Jurkat, Clone E6-1 (cell line): Measurements from ENCODE around the gene IST1.

ENCODE experiments used
- DNase-seq: peaks from one replicate; pipeline ENCODE4 v3.0.0-alpha.2; 2011; ENCODE audit warnings: low read depth, low spot score
- H3K4me3 ChIP-seq: 2 replicates; pipeline ENCODE4 v1.5.1; 2011; ENCODE audit warnings: mild to moderate bottlenecking, low read length, control low read depth, moderate library complexity

The IST1 gene

DNA sequence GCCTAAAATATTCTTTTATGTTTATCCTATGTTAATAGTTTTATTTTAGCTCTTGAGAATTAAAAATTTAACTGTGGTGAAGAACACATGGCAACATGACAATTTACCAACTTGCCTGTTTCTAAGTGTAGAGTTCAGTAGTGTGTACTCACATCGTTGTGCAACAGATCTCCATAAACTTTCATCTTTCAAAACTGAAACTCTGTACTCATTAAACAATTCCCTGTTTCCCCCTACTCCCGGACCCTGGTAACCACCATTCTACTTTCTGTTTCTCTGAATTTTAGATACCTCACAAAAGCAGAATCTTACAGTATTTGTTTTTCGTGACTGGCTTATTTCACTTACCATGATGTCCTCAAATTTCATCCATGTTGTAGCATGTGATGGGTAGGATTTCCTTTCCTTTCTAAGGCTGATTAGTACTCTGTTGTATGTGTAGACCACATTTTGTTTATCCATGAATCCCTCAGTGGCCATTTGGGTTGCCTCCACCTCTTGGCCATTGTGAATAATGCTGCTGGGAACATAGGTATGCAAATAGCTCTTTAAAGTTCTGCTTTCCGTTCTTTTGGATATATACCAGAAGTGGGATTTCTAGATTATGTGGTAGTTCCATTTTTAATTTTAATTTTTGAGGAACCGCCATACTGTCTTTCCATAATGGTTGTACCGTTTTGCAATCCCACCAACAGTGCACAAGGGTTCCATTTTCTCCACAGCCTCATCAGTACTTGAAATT lies 17.4 kb downstream of the IST1 start:
- H3K4me3 ChIP-seq: no peak overlapping the region

GRCh38 chr16:71914802-71915201 lies 19.5 kb downstream of the IST1 start:
- no peak overlapping the region for H3K4me3 ChIP-seq
- no peak for DNase-seq

More for the DNA sequence above, 17.4 kb downstream of the IST1 start:
- DNase-seq: no peak

DNA sequence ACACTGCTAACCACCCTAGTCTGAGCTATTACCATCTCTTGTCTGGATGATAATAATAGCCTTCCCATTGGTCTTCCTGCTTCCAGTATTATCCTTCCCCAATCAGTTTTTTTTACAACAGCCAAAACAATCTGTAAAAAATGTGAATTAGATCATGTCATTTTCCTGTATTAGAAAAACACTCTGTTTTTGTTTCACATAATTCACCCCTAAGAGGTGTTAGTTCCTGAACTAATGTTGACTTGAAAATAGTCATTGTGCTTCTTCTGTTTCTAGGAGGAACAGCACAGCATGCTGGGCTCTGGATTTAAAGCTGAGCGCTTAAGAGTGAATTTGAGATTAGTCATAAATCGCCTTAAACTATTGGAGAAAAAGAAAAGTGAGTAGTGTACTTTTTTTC lies 20.0 kb downstream of the IST1 start:
- no peak for DNase-seq

DNA sequence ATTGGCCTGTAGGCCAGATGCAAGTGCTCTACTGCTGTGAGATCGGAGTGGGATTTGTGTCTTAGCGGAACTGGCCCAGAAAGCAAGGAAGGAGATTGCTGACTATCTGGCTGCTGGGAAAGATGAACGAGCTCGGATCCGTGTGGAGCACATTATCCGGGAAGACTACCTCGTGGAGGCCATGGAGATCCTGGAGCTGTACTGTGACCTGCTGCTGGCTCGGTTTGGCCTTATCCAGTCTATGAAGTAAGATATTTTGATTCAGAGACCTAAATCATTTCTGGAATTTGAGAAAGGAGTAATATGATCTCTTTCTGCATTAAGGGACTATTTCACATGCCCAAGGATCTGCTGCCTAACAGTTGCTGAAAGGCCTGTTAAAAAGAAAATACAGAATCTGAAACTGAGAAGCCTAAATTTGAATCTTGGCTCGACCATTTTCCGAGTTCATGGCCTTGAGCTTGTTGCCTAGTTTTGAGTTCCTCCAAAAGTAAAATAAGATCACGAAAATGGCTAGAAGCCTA lies 21.1 kb downstream of the IST1 start:
- no peak overlapping the region for H3K4me3 ChIP-seq
- DNase-seq: no peak

More for the DNA sequence above, 20.0 kb downstream of the IST1 start:
- H3K4me3 ChIP-seq: no peak overlapping the region

DNA sequence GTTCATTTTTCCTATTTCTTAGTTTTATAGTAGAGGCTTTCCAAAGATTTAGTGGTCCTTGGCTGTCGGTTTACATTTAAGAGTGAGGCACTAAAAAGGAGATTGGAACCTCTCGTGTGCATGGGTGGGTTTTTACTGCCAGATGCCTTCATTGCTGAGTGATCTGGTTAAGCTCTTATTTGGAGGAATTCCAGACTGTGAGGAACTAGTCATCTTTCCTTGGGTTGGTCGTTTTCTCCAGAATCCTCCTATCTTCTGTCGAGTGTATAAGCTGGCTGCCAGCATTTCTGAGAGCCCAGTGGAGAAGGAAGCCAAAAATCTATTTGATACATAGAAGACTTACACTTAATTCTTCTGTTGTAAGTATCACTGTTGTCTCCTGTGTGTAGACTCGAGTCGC lies 22.6 kb downstream of the IST1 start:
- no peak overlapping the region for H3K4me3 ChIP-seq
- DNase-seq: no peak

DNA sequence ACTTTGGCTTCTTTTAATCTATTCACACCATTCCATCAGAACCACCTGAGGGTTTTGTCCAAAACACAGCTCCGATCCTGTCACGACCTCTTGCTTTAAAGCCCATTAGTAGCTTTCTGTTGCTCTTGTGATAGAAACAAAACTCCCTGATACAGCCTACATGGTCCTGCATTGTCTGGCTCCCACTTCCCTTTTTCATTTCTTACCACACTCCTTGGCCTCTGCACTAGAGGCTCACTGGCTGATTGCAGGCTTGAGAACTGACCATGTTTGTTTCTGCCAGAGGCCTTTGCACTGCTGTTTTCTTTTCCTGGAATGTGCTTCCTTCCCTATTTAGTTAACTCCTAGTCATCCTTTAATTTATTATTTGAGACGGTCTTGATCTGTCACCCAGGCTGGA lies 23.7 kb downstream of the IST1 start:
- no peak for DNase-seq
- no peak overlapping the region for H3K4me3 ChIP-seq

GRCh38 chr16:71920658-71921057 lies 25.3 kb downstream of the IST1 start:
- no peak for DNase-seq
- H3K4me3 ChIP-seq: no peak overlapping the region

DNA sequence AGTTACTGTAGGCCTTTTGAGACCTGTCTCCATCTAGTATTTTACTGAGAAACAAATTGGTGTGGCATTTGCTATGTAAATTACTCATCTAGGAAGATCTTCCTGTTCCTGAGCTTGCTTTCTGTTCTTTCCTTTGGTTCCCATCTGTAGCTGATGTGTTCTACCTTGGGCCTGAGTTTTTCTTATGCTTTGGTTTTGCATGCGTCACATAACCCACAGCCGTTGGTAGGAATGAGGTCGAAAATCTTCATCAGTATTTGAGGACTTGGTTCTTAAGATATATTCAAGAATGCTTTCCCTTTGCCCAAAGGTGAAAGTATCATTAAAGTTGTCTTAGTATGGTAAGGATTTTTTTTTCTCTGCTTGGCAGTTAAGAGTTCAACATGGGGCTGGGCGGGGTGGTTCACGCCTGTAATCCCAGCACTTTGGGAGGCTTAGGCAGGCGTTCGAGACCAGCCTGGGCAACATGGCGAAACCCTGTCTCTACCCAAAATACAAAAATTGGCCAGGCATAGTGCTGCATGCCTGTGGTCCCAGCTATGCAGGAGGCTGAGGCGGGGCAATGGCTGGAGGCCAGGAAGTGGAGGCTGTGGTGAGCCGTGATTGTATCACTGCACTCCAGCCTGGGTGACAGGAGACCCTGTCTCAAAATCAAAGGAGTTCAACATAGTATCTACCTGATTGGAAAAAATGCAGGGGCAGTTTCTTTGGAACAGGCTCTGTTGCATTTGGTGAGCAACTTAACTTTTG lies 28.8 kb downstream of the IST1 start:
- DNase-seq: no peak
- H3K4me3 ChIP-seq: no peak overlapping the region

DNA sequence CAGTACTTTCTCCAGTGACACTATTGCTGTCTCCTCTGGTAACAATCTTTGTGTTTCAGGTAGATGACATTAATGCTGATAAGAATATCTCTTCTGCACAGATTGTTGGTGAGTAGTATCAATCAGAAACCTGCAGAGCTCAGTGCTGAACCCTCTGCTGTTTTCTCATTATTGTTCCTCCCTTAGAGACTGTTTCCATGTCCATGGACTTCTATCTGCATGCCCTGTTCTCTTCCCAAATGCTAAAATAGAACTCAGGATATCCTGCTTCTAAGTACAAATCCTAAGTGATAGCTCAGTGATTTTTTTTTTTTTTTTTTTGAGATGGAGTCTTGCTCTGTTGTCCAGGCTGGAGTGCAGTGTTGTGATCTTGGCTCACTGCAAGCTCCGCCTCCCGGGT lies 29.4 kb downstream of the IST1 start:
- no peak for DNase-seq

GRCh38 chr16:71927383-71927782 lies 32.1 kb downstream of the IST1 start:
- DNase-seq: peak; percentile 11
- no peak overlapping the region for H3K4me3 ChIP-seq

More for the DNA sequence above, 29.4 kb downstream of the IST1 start:
- no peak overlapping the region for H3K4me3 ChIP-seq

DNA sequence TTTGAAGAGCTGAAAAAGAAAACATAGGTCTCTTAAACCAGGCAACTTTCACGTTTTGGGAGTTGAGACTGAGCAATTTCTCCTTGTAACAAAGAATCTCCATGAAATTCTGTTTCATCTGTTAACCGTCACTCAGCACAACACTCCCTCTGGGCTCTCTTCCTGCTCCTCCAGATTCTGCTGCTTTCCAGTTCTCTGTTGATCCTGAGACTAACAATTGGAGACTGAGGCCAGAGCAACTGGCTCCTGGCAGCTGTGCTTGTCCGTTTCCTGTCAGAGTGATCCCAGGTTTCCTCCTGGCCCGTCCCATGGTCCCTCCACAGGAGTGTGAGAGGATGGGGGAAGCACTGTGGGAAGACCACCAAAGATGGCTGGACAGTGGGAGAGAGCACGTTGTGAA lies 32.5 kb downstream of the IST1 start:
- H3K4me3 ChIP-seq: no peak overlapping the region
- no peak for DNase-seq

DNA sequence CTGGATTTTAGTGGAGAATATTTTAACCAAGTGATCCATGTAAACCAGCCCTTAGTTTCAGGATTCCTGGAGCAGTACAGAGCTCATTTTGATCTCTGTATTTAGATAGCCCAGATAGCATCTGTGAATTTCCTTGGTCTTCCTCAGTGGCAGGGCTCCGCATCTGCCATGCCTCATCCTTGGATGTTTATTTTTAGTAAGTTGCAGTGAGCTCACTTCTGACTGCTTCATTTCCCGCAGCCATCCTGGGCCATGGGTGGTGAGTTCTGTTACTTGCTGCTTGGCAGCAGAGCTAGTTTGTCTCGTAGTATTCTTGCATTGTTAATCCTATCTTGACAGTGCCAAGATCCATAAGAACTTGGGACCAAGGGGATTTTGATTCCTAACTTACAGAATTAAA lies 33.7 kb downstream of the IST1 start:
- no peak overlapping the region for H3K4me3 ChIP-seq
- no peak for DNase-seq

DNA sequence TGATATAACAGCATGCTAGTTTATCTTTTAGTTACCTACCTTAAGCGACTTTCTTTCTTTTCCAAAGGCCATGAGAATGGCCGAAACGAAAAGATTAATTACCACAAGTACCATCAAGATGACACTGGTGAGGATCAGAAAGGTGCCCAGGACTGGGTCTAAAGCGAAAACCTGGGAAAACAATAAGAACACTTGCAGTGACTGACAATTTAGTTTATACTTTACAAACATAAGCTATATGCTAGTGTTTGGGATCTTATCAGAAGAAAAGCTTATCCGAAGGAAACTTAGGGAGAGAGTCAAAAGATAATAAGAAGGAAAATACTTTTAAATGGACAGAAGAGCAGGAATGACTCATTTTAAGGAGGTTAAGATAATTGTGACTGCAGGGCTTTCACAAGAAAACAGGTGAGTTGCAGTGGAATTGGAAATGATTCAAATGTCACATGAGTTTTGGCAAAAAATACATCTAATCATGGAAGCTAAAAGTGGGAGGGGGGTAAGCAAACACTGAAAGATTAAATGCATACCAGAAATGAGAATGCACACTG lies 34.8 kb downstream of the IST1 start:
- no peak for DNase-seq
- no peak overlapping the region for H3K4me3 ChIP-seq

GRCh38 chr16:71931001-71931400 lies 35.7 kb downstream of the IST1 start:
- H3K4me3 ChIP-seq: no peak overlapping the region
- DNase-seq: no peak

GRCh38 chr16:71931599-71931998 lies 36.3 kb downstream of the IST1 start:
- no peak for DNase-seq
- H3K4me3 ChIP-seq: no peak overlapping the region

GRCh38 chr16:71933017-71933416 lies 37.7 kb downstream of the IST1 start:
- H3K4me3 ChIP-seq: no peak overlapping the region
- DNase-seq: no peak

DNA sequence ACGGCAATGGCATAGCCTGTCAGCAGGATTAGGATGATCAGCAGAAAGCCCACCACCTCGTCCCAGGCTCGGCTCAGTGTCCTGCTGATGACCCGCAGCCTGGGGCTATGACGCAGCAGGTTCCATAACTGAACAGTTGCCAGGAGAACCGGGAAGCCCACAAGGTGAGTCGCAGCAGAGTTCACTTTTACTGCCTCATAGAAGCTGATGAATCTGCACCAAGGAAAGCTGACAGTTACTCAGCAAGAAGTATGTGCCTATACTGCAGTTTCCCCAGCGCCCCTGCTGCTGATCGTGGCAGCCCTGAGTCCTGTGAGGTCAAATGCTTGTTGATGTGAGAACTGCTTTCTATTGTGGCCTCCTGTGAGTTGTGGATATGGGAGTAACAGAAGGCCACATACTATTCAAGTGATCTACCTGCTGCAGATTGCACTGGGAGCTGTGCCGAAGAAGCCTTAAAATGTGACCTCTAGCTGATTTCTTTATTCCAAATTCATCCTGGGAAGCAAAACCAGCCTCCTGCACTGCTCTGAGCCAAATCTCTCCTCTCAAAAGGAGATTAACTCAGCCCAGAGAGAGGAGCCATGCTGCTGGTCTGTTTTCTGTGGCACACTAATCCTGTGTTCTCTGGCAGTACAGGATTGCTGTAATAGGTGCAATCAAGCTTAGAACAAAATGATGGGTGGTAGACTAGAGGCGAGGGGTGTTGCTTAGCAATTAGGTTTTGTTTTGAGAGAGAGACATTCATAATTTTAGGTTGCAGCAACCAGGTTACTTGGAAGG lies 38.8 kb downstream of the IST1 start:
- no peak for DNase-seq
- H3K4me3 ChIP-seq: no peak overlapping the region

DNA sequence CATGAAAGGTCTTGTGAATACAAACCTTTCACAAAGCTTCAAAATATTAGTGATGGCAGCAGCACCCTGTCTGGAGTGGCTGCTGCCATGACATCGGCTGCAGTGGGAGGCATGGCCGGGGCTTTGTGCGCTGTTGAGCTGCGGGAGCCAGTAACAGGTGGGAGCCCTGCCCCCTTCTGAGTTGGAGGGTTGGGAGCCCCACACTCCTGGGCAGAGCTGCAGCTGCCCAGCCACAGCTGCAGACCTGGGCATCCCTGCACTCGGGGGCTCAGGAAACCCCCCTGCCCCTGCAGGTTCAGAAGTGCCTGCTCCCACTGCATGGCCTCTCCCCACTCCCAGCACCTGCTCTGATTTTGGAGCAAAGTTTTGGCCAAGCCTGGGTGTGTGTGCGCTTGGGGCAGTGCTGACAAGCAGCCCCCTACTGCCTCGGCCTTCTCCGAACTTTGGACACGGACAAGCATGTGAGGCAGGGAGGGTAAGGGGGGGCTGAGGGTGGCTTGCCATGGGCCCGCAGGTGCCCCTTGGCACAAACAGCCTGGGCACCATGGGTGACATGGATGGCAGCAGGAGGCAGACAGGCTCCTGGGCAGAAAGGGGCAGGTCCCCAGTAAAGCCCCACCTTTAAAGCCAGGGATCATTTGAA lies 42.7 kb downstream of the IST1 start:
- H3K4me3 ChIP-seq: no peak overlapping the region
- no peak for DNase-seq

DNA sequence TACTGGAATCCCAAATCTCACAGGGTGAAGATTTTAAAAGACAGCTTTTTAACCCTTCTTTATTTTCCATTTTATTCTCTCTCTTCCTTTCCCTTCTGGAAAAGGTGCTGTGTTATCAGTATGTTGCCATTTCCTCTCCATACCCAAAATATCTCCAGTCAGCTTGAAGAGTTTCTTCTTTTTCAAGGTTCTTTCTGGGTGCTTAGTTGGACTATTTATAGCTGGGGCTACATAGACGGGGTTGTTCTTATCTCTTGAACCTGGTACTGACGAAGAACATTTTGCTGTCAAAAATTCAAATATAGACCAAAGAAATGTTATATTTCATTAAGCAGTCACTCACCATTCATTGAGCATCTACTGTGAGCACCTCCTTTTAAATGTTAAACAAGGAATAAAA lies 48.6 kb downstream of the IST1 start:
- DNase-seq: no peak
- no peak overlapping the region for H3K4me3 ChIP-seq
